Caco-2 (cell line): ENCODE data around the gene ABCA7. TPM values are rescaled to one million over a fixed set of nuclear protein-coding genes. Genes with fewer than 3 reads are reported as not detected.
A peak's percentile ranks its signal among the peaks of the same experiment; 100 is the strongest.

Experiments used
- BruUV-seq: library from RNA; stranded (reverse); fragments of 400-500 nt; replicated peaks from 2 replicates; lab custom pipeline; 2021; lab: Mats Ljungman, UMichigan
- CTCF ChIA-PET: fragments of 300-600 bp; sonication (Branson Sonifier 250); formaldehyde crosslinking; loops from one replicate; lab custom pipeline; 2022; ENCODE audit warnings: antibody characterized with exemption; lab: Charles Lee
- POLR2A ChIA-PET: fragments of 300-600 bp; sonication (Branson Sonifier 250); formaldehyde crosslinking; loops from one replicate; lab custom pipeline; 2022; ENCODE audit warnings: antibody characterized with exemption; lab: Charles Lee
- DNase-seq, 2 experiments: peaks; one replicate each; pipeline versions ENCODE4 v3.0.0 to v3.0.0-alpha.2; 2020 to 2022
- H3K27me3 ChIP-seq: replicated peaks from 2 replicates; pipeline ENCODE4 v1.6.0; 2011; ENCODE audit warnings: low read length; ENCODE audit not compliant: control insufficient read depth, insufficient read depth
- H3K36me3 ChIP-seq: 2 replicates; pipeline ENCODE4 v1.5.1; 2011; ENCODE audit warnings: low read length; ENCODE audit not compliant: control insufficient read depth, insufficient read depth
- H3K4me1 ChIP-seq: fragments of 250-450 bp; sonication (Bioruptor Pico); 2 replicates; pipeline ENCODE4 v1.5.1; 2020; ENCODE audit warnings: mild to moderate bottlenecking
- H3K4me3 ChIP-seq: 2 replicates; pipeline ENCODE4 v1.5.1; 2011; ENCODE audit warnings: low read depth, mild to moderate bottlenecking, control low read depth, low read length
- H3K9me3 ChIP-seq: fragments of 250-450 bp; sonication (Bioruptor Pico); 2 replicates; pipeline ENCODE4 v1.5.1; 2020; ENCODE audit warnings: mild to moderate bottlenecking, moderate library complexity
- H3K27ac Mint-ChIP-seq: one replicate; pipeline ENCODE4 v1.8.0; 2022; ENCODE audit warnings: mixed read lengths; ENCODE audit not compliant: unreplicated experiment
- H3K27me3 Mint-ChIP-seq: one replicate; pipeline ENCODE4 v1.8.0; 2022; ENCODE audit warnings: mixed read lengths; ENCODE audit not compliant: insufficient read depth, unreplicated experiment
- H3K36me3 Mint-ChIP-seq: one replicate; pipeline ENCODE4 v1.8.0; 2022; ENCODE audit warnings: mild to moderate bottlenecking, mixed read lengths; ENCODE audit not compliant: insufficient read depth, unreplicated experiment
- H3K4me1 Mint-ChIP-seq: one replicate; pipeline ENCODE4 v1.8.0; 2022; ENCODE audit warnings: low read depth, mixed read lengths; ENCODE audit not compliant: unreplicated experiment
- H3K4me3 Mint-ChIP-seq: one replicate; pipeline ENCODE4 v1.8.0; 2022; ENCODE audit warnings: mild to moderate bottlenecking, moderate library complexity, mixed read lengths; ENCODE audit not compliant: unreplicated experiment
- H3K9me3 Mint-ChIP-seq: one replicate; pipeline ENCODE4 v1.8.0; 2022; ENCODE audit warnings: mixed read lengths; ENCODE audit not compliant: unreplicated experiment
- CTCF ChIP-seq, 2 experiments: fragments of 200-600 bp in 1 of 2; IDR thresholded peaks; 1 replicate in 1 of 2; 2 replicates in 1 of 2; pipeline versions ENCODE4 v1.5.1 to v1.8.0; 2011 to 2022; ENCODE audit warnings: antibody characterized with exemption in 1 of 2, control low read depth in 1 of 2, inconsistent platforms in 1 of 2, low read depth in 1 of 2, low read length in 1 of 2, mild to moderate bottlenecking in 1 of 2, moderate library complexity in 1 of 2; ENCODE audit not compliant: insufficient read depth in 1 of 2, severe bottlenecking in 1 of 2, unreplicated experiment in 1 of 2
- intact Hi-C: fragments of 100-400 bp; cut with micrococcal nuclease; formaldehyde crosslinking; loops from one replicate; pipeline ENCODE4 v1.10.0; 2022; ENCODE audit not compliant: unreplicated experiment
- total RNA-seq: library from RNA; stranded (reverse); gene quantifications from 2 replicates; pipeline ENCODE4 v1.2.3, GENCODE V29; 2022

ABCA7 gene
- total RNA-seq, 1 experiment from 2014 or later = 45.9 TPM

- Histone ChIP-seq H3K4me1 (peaks cover 23% of the 10 kb centered on the region), H3K9me3 (no peaks in the 10 kb centered on the region), H3K27me3 (no peaks in the 10 kb centered on the region), H3K4me3 (peak overlapping the region; percentile 62), H3K36me3 (no peaks in the 10 kb centered on the region)
- H3K27ac Mint-ChIP-seq = peak overlapping the region; percentile 99
- intact Hi-C loops = no loop called here
- H3K9me3 Mint-ChIP-seq = no peaks in the 10 kb centered on the region
- ChIA-PET POLR2A (interaction anchor here (1.0 kb wide), 1 partner anchor 46 kb away, joined by 4 read pairs; no protein-coding TSS in a partner anchor), CTCF (interaction anchor here (0.7 kb wide), 1 partner anchor 21 kb away, joined by 3 read pairs; the partner anchor contains the start of gene ABCA7)
- H3K36me3 Mint-ChIP-seq = peaks cover 31% of the 10 kb centered on the region
- H3K27me3 Mint-ChIP-seq = no peaks in the 10 kb centered on the region
- H3K4me3 Mint-ChIP-seq = peak overlapping the region; percentile 95
- no peak for DNase-seq
- TF ChIP-seq CTCF (IDR thresholded peaks at IDR 0.05; ENCODE audit: insufficient read depth in 1 of 2, low read depth in 1 of 2, low read length in 1 of 2, severe bottlenecking in 1 of 2, unreplicated experiment in 1 of 2) = no peak
- peaks cover 8% of the 10 kb centered on the region for H3K4me1 Mint-ChIP-seq
- BruUV-seq = no TSS peak
Measured at GRCh38 chr19:1018932-1019615, 20.8 kb upstream of the ABCA7 start.

GRCh38 chr19:1019616-1019961, 20.3 kb upstream of the ABCA7 start:
- intact Hi-C loops = no loop called here
- ChIA-PET CTCF (no interaction called here), POLR2A (interaction anchor here (1.0 kb wide), 1 partner anchor 45 kb away, joined by 4 read pairs; no protein-coding TSS in a partner anchor)
- no TSS peak for BruUV-seq
- Mint-ChIP-seq H3K4me3 (peak overlapping the region; percentile 95), H3K4me1 (peaks cover 8% of the 10 kb centered on the region), H3K27me3 (no peaks in the 10 kb centered on the region), H3K36me3 (peaks cover 29% of the 10 kb centered on the region), H3K9me3 (no peaks in the 10 kb centered on the region), H3K27ac (peak overlapping the region; percentile 99)
- Histone ChIP-seq H3K9me3 (no peaks in the 10 kb centered on the region), H3K4me3 (peak overlapping the region; percentile 62), H3K4me1 (peaks cover 23% of the 10 kb centered on the region), H3K27me3 (no peaks in the 10 kb centered on the region), H3K36me3 (no peaks in the 10 kb centered on the region)
- TF ChIP-seq CTCF (IDR thresholded peaks at IDR 0.05; ENCODE audit: insufficient read depth in 1 of 2, low read depth in 1 of 2, low read length in 1 of 2, severe bottlenecking in 1 of 2, unreplicated experiment in 1 of 2) = no peak
- no peak for DNase-seq

GRCh38 chr19:1019980-1020867, 19.7 kb upstream of the ABCA7 start:
- peak overlapping the region; percentile 95 for H3K4me3 Mint-ChIP-seq
- no peak for DNase-seq
- no peaks in the 10 kb centered on the region for H3K9me3 Mint-ChIP-seq
- no TSS peak for BruUV-seq
- peaks cover 13% of the 10 kb centered on the region for H3K4me1 Mint-ChIP-seq
- CTCF ChIA-PET = interaction anchor here (0.8 kb wide), 1 partner anchor 19 kb away, joined by 3 read pairs; no protein-coding TSS in a partner anchor
- Histone ChIP-seq H3K9me3 (no peaks in the 10 kb centered on the region), H3K27me3 (no peaks in the 10 kb centered on the region), H3K4me3 (peak overlapping the region; percentile 62), H3K36me3 (no peaks in the 10 kb centered on the region), H3K4me1 (peaks cover 23% of the 10 kb centered on the region)
- H3K27me3 Mint-ChIP-seq = no peaks in the 10 kb centered on the region
- POLR2A ChIA-PET = interaction anchor here (1.0 kb wide), 1 partner anchor 45 kb away, joined by 4 read pairs; no protein-coding TSS in a partner anchor
- peak overlapping the region; percentile 99 for H3K27ac Mint-ChIP-seq
- peaks cover 29% of the 10 kb centered on the region for H3K36me3 Mint-ChIP-seq
- intact Hi-C loops = loop anchor here (2.0 to 10.0 kb wide), 2 partner anchors 21 to 85 kb away; partner anchors contain the start of genes ABCA7 and GPX4
- no peak for TF ChIP-seq CTCF (IDR thresholded peaks at IDR 0.05; ENCODE audit: insufficient read depth in 1 of 2, low read depth in 1 of 2, low read length in 1 of 2, severe bottlenecking in 1 of 2, unreplicated experiment in 1 of 2)
